ENCODE results near the gene DYNLL1. TPM values are rescaled to one million over a fixed set of nuclear protein-coding genes. Genes with fewer than 3 reads are reported as not detected.

DYNLL1 gene
- total and polyA plus RNA-seq, 2 of the 4 experiments (the other 2 are of a cell fraction), result 663 to 696 TPM

- DNase-seq (no peak), ATAC-seq (ENCODE audit: low read depth) (no peak)
- WGBS, 2 experiments (ENCODE audit: extremely low coverage in 2 of 2, insufficient read length in 1 of 2), result no CpG with 5 or more reads among the region's 5 CpGs
- CTCF ChIA-PET, result interaction anchor here (0.6 to 0.7 kb wide), 2 partner anchors 18 to 149 kb away, joined by 3 to 4 read pairs; no protein-coding TSS in a partner anchor
- Histone ChIP-seq H3K36me3 (ENCODE audit: control insufficient read depth, insufficient read depth, low read length) (peaks cover 43% of the 10 kb centered on the region), H3K79me1 (ENCODE audit: low read depth in 1 of 2, low read length in 2 of 2) (peaks cover 37 to 68% of the 10 kb centered on the region in 2 experiments), H2AK9ac (replicated peaks; ENCODE audit: low read depth, low read length, poor library complexity) (no peak overlapping the region), H2BK20ac (ENCODE audit: low read depth, low read length) (no peak overlapping the region), H3K4me3 (ENCODE audit: insufficient read depth, low read depth, low read length) (no peak overlapping the region), H4K91ac (ENCODE audit: insufficient read depth, low read depth, low read length) (no peak overlapping the region), H3K4me2 (ENCODE audit: low read depth, low read length) (no peak overlapping the region), H3K4ac (ENCODE audit: low read depth, low read length) (no peak overlapping the region), H4K8ac (ENCODE audit: low read depth in 2 of 2, low read length in 2 of 2) (no peak overlapping the region), H3K27me3 (ENCODE audit: control insufficient read depth, insufficient read depth, low read length) (no peaks in the 10 kb centered on the region), H2BK5ac (ENCODE audit: low read depth, low read length, poor library complexity, severe bottlenecking) (no peak overlapping the region), H2BK15ac (ENCODE audit: low read depth, low read length) (no peak overlapping the region), H3K14ac (replicated peaks; ENCODE audit: low read depth, low read length) (no peak overlapping the region), H3K23ac (ENCODE audit: low read depth, low read length) (no peak overlapping the region), H3K9ac (ENCODE audit: low read depth, low read length) (no peak overlapping the region), H3K9me1 (ENCODE audit: insufficient read depth, low read length) (no peaks in the 10 kb centered on the region), H3K56ac (ENCODE audit: extremely low read depth, insufficient read depth, low read length) (no peak overlapping the region), H4K20me1 (ENCODE audit: insufficient read depth, low read length) (peaks cover 52% of the 10 kb centered on the region), H3K18ac (ENCODE audit: low read depth, low read length) (no peak overlapping the region), H2AFZ (replicated peaks; ENCODE audit: low read length, poor library complexity) (no peak overlapping the region), H3K27ac (ENCODE audit: insufficient read depth, low read length) (no peak overlapping the region), H2AK5ac (ENCODE audit: low read depth, low read length) (no peak overlapping the region), H2BK120ac (ENCODE audit: low read depth, low read length) (no peak overlapping the region), H3K9me3 (ENCODE audit: control insufficient read depth, insufficient read depth, low read length) (no peaks in the 10 kb centered on the region), H3K4me1 (ENCODE audit: control insufficient read depth, insufficient read depth, low read length) (peaks cover 4% of the 10 kb centered on the region; the same call in 1 of the 2 replicates), H4K5ac (ENCODE audit: low read depth, low read length) (no peak overlapping the region)
- no TSS peak for BruUV-seq (replicated peaks)
- TF ChIP-seq MAFK (IDR thresholded peaks at IDR 0.05; ENCODE audit: low read depth, low read length) (no peak), RFX5 (IDR thresholded peaks at IDR 0.05; ENCODE audit: low read depth, low read length) (no peak), CEBPB (IDR thresholded peaks at IDR 0.05; ENCODE audit: low read depth, low read length) (no peak), CHD1 (IDR thresholded peaks at IDR 0.05; ENCODE audit: low read depth, low read length) (no peak), MAZ (IDR thresholded peaks at IDR 0.05; ENCODE audit: borderline replicate concordance, low read depth, low read length) (no peak), BHLHE40 (IDR thresholded peaks at IDR 0.05; ENCODE audit: low read depth, low read length) (no peak), CTCF (conservative IDR thresholded peaks at IDR 0.05; ENCODE audit: low read depth, low read length) (no peak), FOS (IDR thresholded peaks at IDR 0.05; ENCODE audit: low read depth, low read length) (no peak), ELK1 (IDR thresholded peaks at IDR 0.05; ENCODE audit: borderline replicate concordance, low read depth, low read length) (no peak), RAD21 (IDR thresholded peaks at IDR 0.05; ENCODE audit: low read length) (no peak), SMC3 (IDR thresholded peaks at IDR 0.05; ENCODE audit: low read depth, low read length) (no peak), USF2 (IDR thresholded peaks at IDR 0.05; ENCODE audit: low read depth, low read length) (no peak), NFE2L2 (IDR thresholded peaks at IDR 0.05; ENCODE audit: low read depth, low read length) (no peak), POLR2A (IDR thresholded peaks at IDR 0.05; ENCODE audit: low read depth, low read length) (no peak), RCOR1 (IDR thresholded peaks at IDR 0.05; ENCODE audit: insufficient replicate concordance, low read length) (no peak), MXI1 (IDR thresholded peaks at IDR 0.05; ENCODE audit: borderline replicate concordance, low read depth, low read length) (no peak)
- intact Hi-C loops (cut with micrococcal nuclease) (no loop called here), dilution Hi-C loops (cut with HindIII; ENCODE audit: low sequenced_read_pairs, unreplicated experiment) (no loop called here), in situ Hi-C loops (cut with MboI; ENCODE audit: low sequenced_read_pairs) (no loop called here)
- POLR2A ChIA-PET (ENCODE audit: unreplicated experiment), result no interaction called here
These were observed 30.2 kb upstream of the DYNLL1 start for GRCh38 chr12:120465756-120466155.

Measured in IMR-90 (cell line).